Measurements from ENCODE around the gene DLK1.

- no peak for TF ChIP-seq CTCF (IDR thresholded peaks at IDR 0.05; ENCODE audit: poor library complexity)
- no peak for TF ChIP-seq EZH2 (IDR thresholded peaks at IDR 0.05; ENCODE audit: borderline replicate concordance)
- TF ChIP-seq EZH2phosphoT487 (IDR thresholded peaks at IDR 0.05; ENCODE audit: low read depth, severe bottlenecking, unreplicated experiment) = no peak
Measured at GRCh38 chr14:100711493-100711892, 15.2 kb upstream of the DLK1 start.

Data from hepatocyte (in vitro differentiated cells).